GM18502 (cell line): ENCODE measurements around the gene DYNC2H1.
"Not testable (repeated sequence)": the region's sequence is repeated elsewhere in the genome, so short reads cannot be mapped to it uniquely, and the experiment has no call there.

Experiments
- ATAC-seq: cut with Tn5 transposase; IDR thresholded peaks from one replicate; pipeline ENCODE4 v1.9.1; 2021; ENCODE audit warnings: mild to moderate bottlenecking; ENCODE audit not compliant: unreplicated experiment, poor library complexity

Gene DYNC2H1

DNA sequence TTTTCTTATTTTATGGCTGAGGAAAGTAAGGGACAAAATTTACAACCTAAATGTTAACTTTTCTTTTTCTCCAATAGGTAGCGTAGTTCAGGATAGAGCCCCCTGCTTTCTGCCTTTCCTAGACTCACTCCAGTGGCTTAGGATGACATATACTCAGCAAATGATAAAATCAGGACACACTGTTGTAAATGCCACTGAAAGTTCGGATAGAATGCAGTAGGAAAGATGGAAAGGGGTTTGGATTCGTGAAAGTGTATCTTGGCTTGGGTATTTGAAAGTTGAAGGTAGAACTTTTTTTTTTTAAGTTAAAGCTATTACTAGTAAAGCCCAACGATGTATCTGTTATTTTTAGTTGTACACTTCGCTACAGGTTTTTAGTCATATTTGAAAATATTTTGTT is 2.2 kb downstream of the DYNC2H1 start:
- ATAC-seq: no peak

DNA sequence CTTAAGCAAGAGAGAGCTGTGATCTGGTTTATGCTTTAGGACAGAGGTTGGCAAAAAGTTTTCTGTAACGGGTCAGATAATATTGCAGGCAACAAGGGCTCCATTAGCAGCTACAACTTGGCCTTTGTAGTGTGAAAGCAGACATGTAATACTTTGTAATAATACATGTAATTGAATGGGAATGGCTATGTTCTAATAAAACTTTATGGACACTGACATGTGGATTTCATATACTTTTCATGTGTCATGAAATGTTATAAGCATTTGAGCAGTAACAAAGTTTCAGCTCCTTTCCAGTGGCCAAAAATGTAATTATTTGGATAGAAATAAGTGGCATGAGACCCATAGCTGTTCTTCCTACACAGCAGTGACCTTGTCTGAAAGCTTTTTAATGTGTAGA is 3.1 kb downstream of the DYNC2H1 start:
- no peak for ATAC-seq

DNA sequence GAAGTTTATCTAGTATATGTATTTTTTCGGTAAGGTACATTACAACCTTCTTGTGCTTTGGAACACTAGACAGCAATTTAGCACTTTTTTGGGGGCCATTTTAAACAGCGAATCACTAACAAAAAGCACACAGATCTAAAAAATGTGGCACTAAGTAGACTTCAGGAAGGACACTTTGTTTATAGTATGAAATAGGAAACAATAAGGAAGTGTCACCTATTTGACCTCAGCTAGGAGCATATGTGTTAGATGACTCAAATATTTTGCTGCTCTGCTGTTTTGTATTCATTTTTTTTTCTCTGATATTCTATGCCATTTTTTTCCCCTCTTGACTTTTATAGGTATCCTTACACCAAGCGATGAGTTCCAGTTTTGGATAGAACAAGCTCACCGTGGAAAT is 5.6 kb downstream of the DYNC2H1 start:
- ATAC-seq: no peak

- no peak for ATAC-seq
Observed at GRCh38 chr11:103125462-103125861, 16.2 kb downstream of the DYNC2H1 start.

GRCh38 chr11:103141986-103142385 is 32.8 kb downstream of the DYNC2H1 start:
- not testable (repeated sequence) for ATAC-seq

DNA sequence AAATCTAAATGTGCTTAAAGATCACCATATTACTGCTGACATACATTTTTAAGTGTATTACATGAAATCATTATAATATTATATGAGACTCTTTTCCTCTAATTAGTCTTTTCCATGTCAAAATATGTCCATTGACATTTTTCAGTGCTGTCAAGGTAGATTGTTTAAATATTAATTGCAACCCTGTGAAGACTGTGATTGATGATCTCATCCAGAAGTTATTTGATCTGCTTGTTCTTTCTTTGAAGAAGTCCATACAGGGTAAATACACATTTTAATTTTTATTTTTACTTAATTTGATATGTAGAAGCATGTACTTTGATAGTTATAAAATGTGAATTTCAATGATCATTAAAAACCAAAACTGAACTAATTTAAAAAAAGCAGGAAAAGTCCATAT is 38.4 kb downstream of the DYNC2H1 start:
- no peak for ATAC-seq

DNA sequence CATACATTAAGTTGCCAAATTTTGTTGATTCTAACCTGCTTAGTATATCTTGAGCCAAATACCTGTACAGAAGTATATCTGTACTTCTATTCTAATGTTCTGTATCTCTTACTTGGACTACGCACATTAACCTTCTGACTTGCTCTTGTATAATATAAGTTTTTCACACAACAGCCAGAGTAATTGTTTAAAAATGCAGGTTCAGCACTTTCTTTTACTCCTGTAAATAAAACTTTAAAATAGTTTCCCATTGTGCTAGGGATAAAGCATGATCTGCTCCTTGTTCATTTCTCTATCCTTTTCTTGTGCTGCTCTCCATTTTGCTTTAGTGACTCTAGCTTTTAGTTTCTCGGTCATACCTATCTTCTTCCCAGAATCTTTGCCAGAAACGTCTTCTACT is 48.3 kb downstream of the DYNC2H1 start:
- no peak for ATAC-seq

DNA sequence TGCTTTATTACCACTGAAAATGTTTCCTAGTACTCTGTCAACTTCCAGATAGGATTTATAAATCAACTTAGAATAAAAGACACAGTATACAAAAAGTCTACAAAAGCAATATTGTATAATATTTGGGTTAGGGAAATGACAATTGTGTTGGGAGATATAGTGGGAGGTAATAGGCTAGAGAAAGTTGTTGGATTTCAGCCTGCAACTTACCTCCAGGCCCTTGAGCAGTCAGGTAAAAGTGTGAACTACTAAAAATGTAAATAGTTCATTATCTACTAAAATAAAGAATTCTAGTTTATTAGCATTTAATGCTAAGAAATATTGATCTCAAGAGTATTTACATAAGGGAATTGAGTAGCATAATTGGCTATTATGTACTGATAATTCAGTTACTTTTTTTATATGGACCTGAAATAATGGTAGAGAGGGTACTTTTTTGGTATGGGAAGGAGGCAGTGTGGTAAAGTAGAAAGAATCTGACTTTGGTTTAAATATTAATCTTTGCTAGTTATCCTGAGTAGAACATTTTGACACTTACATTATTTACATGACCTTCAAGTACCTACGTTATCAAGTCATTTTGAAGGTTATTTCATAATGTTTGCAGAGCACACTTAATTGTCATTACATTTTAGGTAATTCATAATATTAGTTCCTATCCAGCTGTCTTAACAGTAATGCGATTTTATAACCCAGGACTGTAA is 55.0 kb downstream of the DYNC2H1 start:
- no peak for ATAC-seq

DNA sequence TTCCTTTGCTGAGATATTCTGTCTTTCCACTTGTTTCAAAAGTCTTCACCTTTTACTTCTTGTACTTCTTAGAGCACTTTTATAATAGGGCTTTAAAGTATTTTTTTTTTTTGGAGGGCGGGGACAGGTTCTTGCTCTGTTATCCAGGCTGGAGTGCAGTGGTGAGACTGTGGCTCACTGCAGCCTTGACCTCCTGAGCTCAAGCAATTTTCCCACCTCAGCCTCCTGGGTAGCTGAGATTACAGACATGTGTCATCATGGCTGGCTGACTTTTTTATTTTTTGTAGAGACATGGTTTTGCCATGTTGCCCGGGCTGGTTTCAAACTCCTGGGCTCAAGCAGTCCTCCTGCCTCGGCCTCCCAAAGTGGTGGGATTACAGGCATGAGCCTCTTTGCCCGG is 57.9 kb downstream of the DYNC2H1 start:
- ATAC-seq: no peak

DNA sequence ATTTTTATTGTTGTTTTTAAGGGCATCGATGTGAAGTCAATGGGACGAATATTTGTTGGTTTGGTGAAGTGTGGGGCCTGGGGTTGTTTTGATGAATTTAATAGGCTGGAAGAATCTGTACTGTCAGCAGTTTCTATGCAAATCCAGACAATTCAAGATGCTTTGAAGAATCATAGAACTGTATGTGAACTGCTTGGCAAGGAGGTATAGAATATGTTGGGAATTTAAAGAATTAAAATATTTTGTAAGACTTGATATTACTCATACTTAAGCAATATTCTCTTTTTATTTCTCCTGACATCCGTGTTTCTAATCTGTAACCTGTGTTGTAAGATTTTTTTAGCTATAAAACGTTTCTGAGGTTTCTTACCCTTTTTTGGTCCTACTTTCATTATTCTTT is 61.6 kb downstream of the DYNC2H1 start:
- no peak for ATAC-seq

GRCh38 chr11:103175461-103176129 is 66.4 kb downstream of the DYNC2H1 start:
- ATAC-seq: no peak

DNA sequence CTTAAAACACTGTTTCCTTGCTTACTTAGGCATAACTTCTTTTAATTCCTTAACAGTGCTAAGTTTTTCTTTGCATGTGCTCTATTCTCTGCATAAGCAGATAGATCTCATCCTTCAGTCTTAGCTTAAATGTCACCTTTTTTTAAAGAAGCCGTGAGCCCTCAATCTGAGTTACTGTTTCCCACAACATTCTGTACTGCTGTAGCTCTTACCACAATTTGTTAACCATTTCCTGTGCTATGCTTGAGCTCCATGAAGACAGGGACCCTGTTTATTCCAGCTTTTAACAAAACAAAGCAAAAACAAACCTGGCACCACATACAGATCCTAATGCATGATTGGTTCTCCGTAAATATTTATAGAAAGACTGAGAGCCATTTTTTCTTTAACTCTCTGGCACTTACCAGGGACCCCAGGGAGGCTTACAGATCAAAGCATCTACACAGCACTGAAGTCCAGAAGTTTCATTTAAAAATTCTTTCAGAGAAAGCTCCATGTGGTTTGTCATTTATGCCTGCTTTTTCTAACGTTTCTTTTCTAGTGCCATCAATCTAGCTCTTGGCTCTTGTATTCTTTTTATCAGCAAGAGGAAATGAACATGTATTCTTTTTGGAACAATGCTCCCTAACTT is 74.9 kb downstream of the DYNC2H1 start:
- ATAC-seq: no peak

GRCh38 chr11:103202048-103202651 is 92.9 kb downstream of the DYNC2H1 start:
- ATAC-seq: no peak

DNA sequence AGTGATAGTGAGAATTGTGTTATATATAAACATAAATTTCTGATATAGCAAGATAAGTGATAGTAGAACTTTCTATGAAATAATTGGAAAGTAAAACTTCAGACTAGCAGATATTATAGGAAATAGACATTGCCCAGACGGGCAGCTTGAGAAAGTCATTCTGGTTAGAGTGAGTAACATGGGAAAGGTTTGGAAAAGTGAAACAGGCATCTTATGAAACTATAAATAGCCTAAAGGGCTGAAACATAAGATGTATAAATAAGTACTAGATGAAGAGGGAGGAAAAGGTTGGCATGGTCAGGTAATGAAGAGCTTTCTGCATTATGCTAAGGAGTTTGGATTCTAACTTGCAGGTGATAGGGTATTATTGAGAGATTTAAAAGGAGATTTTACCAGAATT is 101.3 kb downstream of the DYNC2H1 start:
- no peak for ATAC-seq

DNA sequence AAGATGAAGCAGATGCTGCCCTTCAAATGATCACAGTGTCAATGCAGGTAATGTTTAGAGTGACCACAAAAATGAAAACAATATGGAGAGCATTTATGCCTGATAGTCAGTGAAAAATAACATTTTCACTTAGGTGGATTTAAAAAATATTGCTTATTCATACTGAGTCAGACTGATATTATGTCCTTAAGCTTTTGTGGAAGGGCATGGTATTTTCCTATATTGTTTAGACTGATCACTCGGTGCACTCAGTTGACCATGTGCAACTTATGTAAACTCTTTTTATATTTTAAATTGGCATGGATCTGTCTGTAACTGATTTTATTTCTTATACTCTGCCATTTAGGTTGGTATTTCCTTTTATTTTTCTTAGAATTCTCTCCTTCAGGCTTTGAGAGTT is 106.6 kb downstream of the DYNC2H1 start:
- ATAC-seq: no peak

GRCh38 chr11:103220133-103220532 is 110.9 kb downstream of the DYNC2H1 start:
- ATAC-seq: no peak

DNA sequence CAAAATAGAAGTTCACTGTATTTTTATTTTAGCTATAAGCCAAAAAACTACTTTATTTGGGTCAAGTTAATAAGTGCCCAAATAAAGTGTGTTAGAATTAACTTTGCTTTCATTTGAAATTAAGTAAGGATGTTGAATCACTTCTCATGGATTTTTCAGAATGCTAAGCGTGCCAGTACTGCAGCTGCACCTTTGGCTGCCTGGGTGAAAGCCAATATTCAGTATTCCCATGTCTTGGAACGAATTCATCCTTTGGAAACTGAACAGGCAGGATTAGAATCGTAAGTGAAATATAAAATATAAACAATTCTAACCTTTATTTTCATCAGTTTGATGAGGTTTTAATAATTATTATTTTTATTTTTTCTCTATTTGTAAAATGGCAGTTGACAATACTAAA is 113.6 kb downstream of the DYNC2H1 start:
- ATAC-seq: no peak

DNA sequence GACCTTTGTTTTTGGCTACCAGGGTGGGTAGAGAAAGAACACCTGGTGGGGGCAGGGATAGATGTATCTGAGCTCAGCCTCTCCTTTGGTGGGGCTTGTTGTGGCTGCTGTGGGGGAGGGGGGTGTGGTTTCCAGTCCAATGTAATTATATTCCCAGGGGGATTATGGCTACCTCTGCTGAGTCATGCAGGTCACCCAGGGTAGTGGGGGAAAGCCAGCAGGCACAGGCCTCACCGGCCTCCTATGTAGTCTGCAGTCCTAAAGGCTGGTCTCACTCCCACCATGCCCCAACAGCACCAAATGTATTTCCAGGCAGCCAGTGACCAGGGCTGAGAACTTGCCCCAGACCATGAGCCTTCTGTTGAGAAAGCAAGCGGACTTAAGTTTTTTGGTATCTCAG is 119.6 kb downstream of the DYNC2H1 start:
- ATAC-seq: no peak

DNA sequence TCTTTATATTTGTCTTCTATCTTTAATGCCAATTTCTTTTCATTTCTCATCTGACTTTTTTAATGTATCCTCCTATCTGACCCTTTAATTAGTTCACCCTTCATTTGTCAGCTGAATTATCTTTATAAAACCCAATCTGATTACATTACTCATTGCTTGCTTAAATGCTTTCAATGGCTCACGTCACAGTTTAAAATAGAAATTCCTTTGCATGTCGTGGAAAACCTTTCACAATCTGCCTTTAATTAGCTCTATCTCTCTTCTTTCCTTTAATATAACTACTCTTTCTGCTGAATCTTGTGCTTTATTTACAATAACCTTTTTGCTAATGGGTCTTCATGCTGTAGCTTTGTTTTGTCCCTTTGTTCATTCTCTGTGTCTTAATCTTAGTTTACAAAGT is 125.7 kb downstream of the DYNC2H1 start:
- no peak for ATAC-seq

GRCh38 chr11:103241574-103241973 is 132.3 kb downstream of the DYNC2H1 start:
- no peak for ATAC-seq

DNA sequence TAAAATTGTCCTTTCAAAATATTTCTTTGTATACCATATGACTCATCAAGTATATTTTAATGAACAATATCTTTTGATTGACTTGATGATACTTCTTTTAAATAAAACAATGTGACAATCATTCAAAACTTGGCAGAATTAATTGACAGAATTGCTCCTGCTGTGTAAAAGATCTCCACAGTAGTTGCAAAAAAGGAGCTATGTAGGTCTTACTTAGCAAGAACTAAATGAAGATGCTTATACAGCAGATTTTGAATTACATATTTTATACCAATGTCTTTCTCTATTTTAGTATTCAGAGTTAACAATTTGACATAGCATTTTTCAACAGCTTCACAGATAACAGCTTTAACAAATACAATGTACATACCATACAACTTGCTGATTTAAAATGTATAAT is 144.9 kb downstream of the DYNC2H1 start:
- ATAC-seq: no peak
